HepG2 (cell line): Measurements from ENCODE around the gene CD276. TPM values are rescaled to one million over a fixed set of nuclear protein-coding genes. Genes with fewer than 3 reads are reported as not detected.
"Not testable (repeated sequence)": the region's sequence is repeated elsewhere in the genome, so short reads cannot be mapped to it uniquely, and the experiment has no call there.

Experiments
- ATAC-seq: fragments of 200-7000 bp; cut with Tn5 transposase; 3 replicates; pipeline ENCODE4 v1.9.1; 2020; ENCODE audit warnings: mild to moderate bottlenecking, moderate library complexity
- BruUV-seq: library from RNA; stranded (reverse); fragments of 400-500 nt; replicated peaks from 2 replicates; lab custom pipeline; 2021; lab: Mats Ljungman, UMichigan
- CTCF ChIA-PET: fragments of 300-600 bp; formaldehyde crosslinking; extraction: SDS; loops from one replicate; lab custom pipeline; 2021; ENCODE audit warnings: low total read pairs, inconsistent platforms, low intra/inter-chr PET ratio; lab: Yijun Ruan, JAX
- POLR2A ChIA-PET: fragments of 350-600 bp; sonication (Branson Sonifier 250); formaldehyde crosslinking; loops from one replicate; lab custom pipeline; 2020; ENCODE audit warnings: antibody characterized with exemption, inconsistent platforms; lab: Yijun Ruan, JAX
- DNase-seq: peaks from one replicate; pipeline ENCODE4 v3.0.0-alpha.2; 2015; ENCODE audit warnings: low spot score
- FAIRE-seq: peaks from 3 replicates; lab custom pipeline; 2011; peaks lifted over from hg19 to GRCh38; lab: Jason Lieb, UNC
- H2AFZ ChIP-seq: one replicate; pipeline ENCODE4 v1.6.1; 2011; ENCODE audit warnings: low read length, inconsistent platforms
- H3K27ac ChIP-seq: fragments of 300-600 bp; 3 replicates; pipeline ENCODE4 v1.8.0; 2011; ENCODE audit warnings: mixed run types, mild to moderate bottlenecking, mixed read lengths, low read length, inconsistent platforms; ENCODE audit not compliant: insufficient read depth; ENCODE audit errors: extremely low read length
- H3K27me3 ChIP-seq, 2 experiments: fragments of 200-600 bp in 1 of 2; 2 replicates in 1 of 2; 3 replicates in 1 of 2; pipeline versions ENCODE4 v1.6.0 to v1.8.0; 2011; ENCODE audit warnings: low read length in 2 of 2, mild to moderate bottlenecking in 2 of 2, moderate library complexity in 2 of 2, inconsistent platforms in 1 of 2; ENCODE audit not compliant: insufficient read depth in 2 of 2, control insufficient read depth in 1 of 2
- H3K36me3 ChIP-seq, 2 experiments: fragments of 200-600 bp in 1 of 2; replicated peaks in 1 of 2; 2 replicates in 1 of 2; 3 replicates in 1 of 2; pipeline versions ENCODE4 v1.5.1 to v1.8.0; 2011; ENCODE audit warnings: low read length in 2 of 2, inconsistent platforms in 1 of 2; ENCODE audit not compliant: insufficient read depth in 2 of 2, control insufficient read depth in 1 of 2
- H3K4me1 ChIP-seq: 2 replicates; pipeline ENCODE4 v1.5.1; 2012; ENCODE audit warnings: low read length, inconsistent platforms; ENCODE audit not compliant: insufficient read depth
- H3K4me2 ChIP-seq: 2 replicates; pipeline ENCODE4 v1.6.0; 2011; ENCODE audit warnings: low read depth, low read length, inconsistent platforms
- H3K4me3 ChIP-seq, 3 experiments: fragments of 200-600 bp in 1 of 3; sonication (generic), shearing (Covaris generic) in 1 of 3; replicated peaks in 1 of 3; 2 replicates each; pipeline ENCODE4 v1.5.1; 2011 to 2016; ENCODE audit warnings: low read length in 3 of 3, inconsistent platforms in 2 of 3, low read depth in 2 of 3, mild to moderate bottlenecking in 2 of 3, control low read depth in 1 of 3, mixed read lengths in 1 of 3; ENCODE audit not compliant: insufficient read depth in 1 of 3
- H3K79me2 ChIP-seq: one replicate; pipeline ENCODE4 v1.6.1; 2011; ENCODE audit warnings: low read length, inconsistent platforms; ENCODE audit not compliant: insufficient read depth
- H3K9ac ChIP-seq: 2 replicates; pipeline ENCODE4 v1.6.0; 2011; ENCODE audit warnings: mild to moderate bottlenecking, low read depth, low read length, inconsistent platforms; ENCODE audit not compliant: insufficient read depth
- H3K9me3 ChIP-seq: 2 replicates; pipeline ENCODE4 v1.5.1; 2012; ENCODE audit warnings: mild to moderate bottlenecking, low read length
- H4K20me1 ChIP-seq: 2 replicates; pipeline ENCODE4 v1.6.0; 2011; ENCODE audit warnings: inconsistent platforms, mild to moderate bottlenecking, low read length, moderate library complexity; ENCODE audit not compliant: insufficient read depth
- RCOR2 ChIP-seq: IDR thresholded peaks from 2 replicates; pipeline ENCODE4 v1.6.1; 2016; ENCODE audit warnings: missing biosample characterization, missing genetic modification reagents
- SIN3A ChIP-seq: IDR thresholded peaks from 2 replicates; pipeline ENCODE4 v1.6.1; 2011; ENCODE audit warnings: low read depth, mild to moderate bottlenecking, control low read depth, low read length, borderline replicate concordance
- SRSF1 ChIP-seq: fragments of 200-400 bp; formaldehyde crosslinking; optimal IDR thresholded peaks from 2 replicates; pipeline ENCODE3; 2017; ENCODE audit warnings: mild to moderate bottlenecking, low read depth, low read length, moderate library complexity
- ZBTB21 ChIP-seq: sonication (generic); formaldehyde crosslinking; IDR thresholded peaks from 2 replicates; pipeline ENCODE4 v1.4.0; 2020; ENCODE audit warnings: missing genetic modification reagents
- ZNF143 ChIP-seq: sonication (generic); formaldehyde crosslinking; IDR thresholded peaks from 2 replicates; pipeline ENCODE4 v1.4.0; 2020; ENCODE audit warnings: missing genetic modification reagents
- WGBS: methylation state at CpG from one replicate; pipeline ENCODE4 v1.1.6; 2017; ENCODE audit warnings: low lambda C conversion rate; 5-methylcytosine and 5-hydroxymethylcytosine counted together
- in situ Hi-C: cut with HindIII; loops from 2 replicates; pipeline ENCODE4 v1.10.0; 2017; ENCODE audit warnings: low pct_unique_long_range_greater_than_20kb; ENCODE audit not compliant: extremely low pct_ligation_motif_present
- intact Hi-C: fragments of 100-400 bp; cut with micrococcal nuclease; formaldehyde crosslinking; loops from one replicate; pipeline ENCODE4 v1.10.0; 2022; ENCODE audit not compliant: unreplicated experiment
- polyA plus RNA-seq, 8 experiments: library from polyadenylated mRNA; depleted of rRNA in 3 of 8; stranded (reverse) in 7 of 8; unstranded in 1 of 8; fragments of >200 nt; fragmentation: Illumina TruSeq in 4 of 8; extraction: Trizol in 4 of 8; gene quantifications; 2 replicates each; pipeline versions ENCODE4 v1.2.1 to v1.2.3, GENCODE V29; 2011 to 2016; ENCODE audit warnings: low read depth in 4 of 8, missing spikeins in 1 of 8, mixed read lengths in 1 of 8; ENCODE audit not compliant: insufficient read depth in 1 of 8
- total RNA-seq, 5 experiments: library from RNA; depleted of rRNA; stranded (reverse); fragments of >200 nt; fragmentation: Illumina TruSeq; extraction: Trizol; gene quantifications; 2 replicates each; pipeline ENCODE4 v1.2.3, GENCODE V29; 2016; ENCODE audit warnings: low read depth in 1 of 5
- TF ChIP-seq, protein P1 (sequence below): sonication (generic); formaldehyde crosslinking; IDR thresholded peaks from 2 replicates; pipeline ENCODE4 v1.4.0; 2020; ENCODE audit warnings: missing genetic modification reagents, borderline replicate concordance

CD276 gene
- total and polyA plus RNA-seq, 2 of the 13 experiments (the other 11 are each of a cell fraction or from before 2014, with no cell fraction given): 24.6 to 55.2 TPM

- Histone ChIP-seq H3K4me3 (no peak overlapping the region), H4K20me1 (no peaks in the 10 kb centered on the region), H2AFZ (no peak overlapping the region), H3K9me3 (no peaks in the 10 kb centered on the region)
- intact Hi-C loops: no loop called here
- ATAC-seq: peak; percentile 20; the same call in 1 of the 3 replicates
- POLR2A ChIA-PET: no interaction called here
- TF ChIP-seq ZBTB21 (CRISPR knock-in tag) (no peak), ZNF143 (CRISPR knock-in tag) (no peak), SIN3A (no peak), SRSF1 (no peak), RCOR2 (CRISPR knock-in tag) (no peak)
- TF ChIP-seq, protein P1, sequence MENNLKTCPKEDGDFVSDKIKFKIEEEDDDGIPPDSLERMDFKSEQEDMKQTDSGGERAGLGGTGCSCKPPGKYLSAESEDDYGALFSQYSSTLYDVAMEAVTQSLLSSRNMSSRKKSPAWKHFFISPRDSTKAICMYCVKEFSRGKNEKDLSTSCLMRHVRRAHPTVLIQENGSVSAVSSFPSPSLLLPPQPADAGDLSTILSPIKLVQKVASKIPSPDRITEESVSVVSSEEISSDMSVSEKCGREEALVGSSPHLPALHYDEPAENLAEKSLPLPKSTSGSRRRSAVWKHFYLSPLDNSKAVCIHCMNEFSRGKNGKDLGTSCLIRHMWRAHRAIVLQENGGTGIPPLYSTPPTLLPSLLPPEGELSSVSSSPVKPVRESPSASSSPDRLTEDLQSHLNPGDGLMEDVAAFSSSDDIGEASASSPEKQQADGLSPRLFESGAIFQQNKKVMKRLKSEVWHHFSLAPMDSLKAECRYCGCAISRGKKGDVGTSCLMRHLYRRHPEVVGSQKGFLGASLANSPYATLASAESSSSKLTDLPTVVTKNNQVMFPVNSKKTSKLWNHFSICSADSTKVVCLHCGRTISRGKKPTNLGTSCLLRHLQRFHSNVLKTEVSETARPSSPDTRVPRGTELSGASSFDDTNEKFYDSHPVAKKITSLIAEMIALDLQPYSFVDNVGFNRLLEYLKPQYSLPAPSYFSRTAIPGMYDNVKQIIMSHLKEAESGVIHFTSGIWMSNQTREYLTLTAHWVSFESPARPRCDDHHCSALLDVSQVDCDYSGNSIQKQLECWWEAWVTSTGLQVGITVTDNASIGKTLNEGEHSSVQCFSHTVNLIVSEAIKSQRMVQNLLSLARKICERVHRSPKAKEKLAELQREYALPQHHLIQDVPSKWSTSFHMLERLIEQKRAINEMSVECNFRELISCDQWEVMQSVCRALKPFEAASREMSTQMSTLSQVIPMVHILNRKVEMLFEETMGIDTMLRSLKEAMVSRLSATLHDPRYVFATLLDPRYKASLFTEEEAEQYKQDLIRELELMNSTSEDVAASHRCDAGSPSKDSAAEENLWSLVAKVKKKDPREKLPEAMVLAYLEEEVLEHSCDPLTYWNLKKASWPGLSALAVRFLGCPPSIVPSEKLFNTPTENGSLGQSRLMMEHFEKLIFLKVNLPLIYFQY (CRISPR knock-in tag): no peak
- TF ChIP-seq, all 625 proteins: peak for 0
- no peaks in the 10 kb centered on the region for H3K36me3 ChIP-seq
- CTCF ChIA-PET: no interaction called here
- 34% methylated on average over 4 of the region's 7 CpGs for WGBS
- DNase-seq (no peak), FAIRE-seq (no peak)
- H3K4me1 ChIP-seq: no peaks in the 10 kb centered on the region
- no TSS peak for BruUV-seq
- no peaks in the 10 kb centered on the region for H3K79me2 ChIP-seq
- in situ Hi-C loops: no loop called here
- no peak overlapping the region for H3K27ac ChIP-seq
- no peak overlapping the region for H3K4me2 ChIP-seq
- H3K27me3 ChIP-seq: peaks cover 0 to 14% of the 10 kb centered on the region in 2 experiments; a peak in 3 of 5 replicates
- no peak overlapping the region for H3K9ac ChIP-seq
Observed at GRCh38 chr15:73727330-73727976, 43.3 kb downstream of the CD276 start.

DNA sequence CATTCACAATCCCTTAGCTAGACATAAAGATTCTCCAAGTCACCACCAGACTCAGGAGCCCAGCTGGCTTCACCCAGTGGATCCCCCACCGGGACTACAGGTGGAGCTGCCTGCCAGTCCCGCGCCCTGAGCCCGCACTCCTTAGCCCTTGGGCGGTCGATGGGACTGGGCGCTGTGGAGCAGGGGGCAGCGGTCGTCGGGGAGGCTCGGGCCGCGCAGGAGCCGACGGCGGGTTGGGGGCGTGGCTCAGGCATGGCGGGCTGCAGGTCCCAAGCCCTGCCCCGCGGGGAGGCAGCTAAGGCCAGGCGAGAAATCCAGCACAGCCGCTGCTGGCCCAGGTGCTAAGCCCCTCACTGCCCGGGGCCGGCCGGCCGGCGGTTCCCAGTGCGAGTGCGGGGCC, 47.9 kb downstream of the CD276 start:
- 93% methylated on average over 18 of the region's 29 CpGs for WGBS
- H3K4me1 ChIP-seq, intact Hi-C loops, H3K27me3 ChIP-seq, in situ Hi-C loops, H3K36me3 ChIP-seq, POLR2A ChIA-PET, FAIRE-seq, H4K20me1 ChIP-seq, ATAC-seq, H3K4me2 ChIP-seq, CTCF ChIA-PET, H3K9me3 ChIP-seq, H3K79me2 ChIP-seq, H3K27ac ChIP-seq, H2AFZ ChIP-seq, DNase-seq, H3K4me3 ChIP-seq, H3K9ac ChIP-seq, BruUV-seq: not testable (repeated sequence)
